ENCODE results near the gene SHISA6.

SHISA6 gene

GRCh38 chr17:11610999-11611566 is 370.1 kb downstream of the SHISA6 start:
- no peak for DNase-seq

GRCh38 chr17:11612956-11613355 is 371.9 kb downstream of the SHISA6 start:
- DNase-seq: no peak

Data from hematopoietic multipotent progenitor cell treated with erythropoietin and hydrocortisone succinate and interleukin-3 and kit ligand, for 4 days (in vitro differentiated cells).